SK-N-MC (cell line): ENCODE data around the gene NDUFB6.

Experiments
- EZH2 ChIP-seq: fragments of 200-600 bp; sonication (generic); IDR thresholded peaks from one replicate; pipeline ENCODE4 v1.6.1; 2017; ENCODE audit warnings: antibody characterized with exemption
- FOXP2 ChIP-seq: optimal IDR thresholded peaks from 2 replicates; pipeline ENCODE3; 2011; ENCODE audit warnings: mild to moderate bottlenecking, moderate library complexity; ENCODE audit not compliant: insufficient read depth; ENCODE audit errors: extremely low read length, control extremely low read depth
- POLR2AphosphoS5 ChIP-seq: IDR thresholded peaks from 2 replicates; pipeline ENCODE4 v1.6.1; 2012; ENCODE audit warnings: mild to moderate bottlenecking, low read depth, low read length, borderline replicate concordance

DNA sequence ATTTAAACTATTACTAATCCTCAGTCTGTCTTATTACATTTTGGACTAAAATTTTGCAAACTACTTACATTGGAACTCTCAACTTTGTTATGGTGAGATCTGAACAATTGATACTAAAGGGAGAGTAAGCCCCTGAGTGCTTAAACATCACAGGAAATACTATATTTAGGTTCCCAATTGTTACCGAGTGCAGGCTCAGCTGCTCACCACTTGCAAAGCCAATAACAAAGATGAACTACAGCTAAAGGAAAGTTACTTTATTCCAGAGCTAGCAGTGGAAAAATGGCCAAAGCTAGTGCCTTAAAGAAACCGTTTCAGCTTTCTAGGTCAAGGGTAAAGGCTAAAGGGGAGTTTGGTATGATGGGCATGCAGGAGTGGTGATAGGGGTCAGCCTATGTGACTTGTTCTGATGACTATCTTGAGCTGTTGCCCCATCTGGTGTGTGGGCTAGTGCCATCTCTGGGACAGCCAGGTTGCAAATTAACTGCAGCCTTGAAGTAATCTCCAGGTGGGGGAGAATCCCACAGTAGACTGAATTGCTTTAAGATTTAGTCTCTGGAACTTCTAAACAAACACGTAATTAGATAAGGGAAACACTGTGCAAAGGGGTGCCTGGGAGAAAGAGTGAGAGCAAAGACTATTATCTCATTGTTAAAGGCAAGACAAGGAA lies 7.8 kb upstream of the NDUFB6 start:
- TF ChIP-seq EZH2, result no peak
- no peak for TF ChIP-seq POLR2AphosphoS5
- no peak for TF ChIP-seq FOXP2
